CD4-positive, alpha-beta memory T cell (primary cell): Measurements from ENCODE around the gene RSRC2. TPM values are rescaled to one million over a fixed set of nuclear protein-coding genes. Genes with fewer than 3 reads are reported as not detected.

Experiments used
- CTCF ChIA-PET: fragments of 350-600 bp; sonication (Branson Sonifier 250); formaldehyde crosslinking; loops from one replicate; lab custom pipeline; 2021; ENCODE audit warnings: inconsistent platforms; ENCODE audit not compliant: partially characterized antibody; lab: Charles Lee
- POLR2A ChIA-PET: fragments of 350-600 bp; sonication (Branson Sonifier 250); formaldehyde crosslinking; loops from one replicate; lab custom pipeline; 2021; ENCODE audit not compliant: partially characterized antibody; lab: Charles Lee
- DNase-seq, 5 donors: peaks; one replicate each; pipeline versions ENCODE4 v3.0.0 to v3.0.0-alpha.2; 2020 to 2022; ENCODE audit warnings: mixed read lengths in 1 of 5
- H3K27ac ChIP-seq: one replicate; pipeline ENCODE4 v1.7.0; 2013; ENCODE audit warnings: low read depth, low read length
- H3K27me3 ChIP-seq: 2 replicates; pipeline ENCODE4 v1.7.0; 2013; ENCODE audit warnings: mild to moderate bottlenecking, low read length, moderate library complexity; ENCODE audit not compliant: insufficient read depth
- H3K36me3 ChIP-seq: 2 replicates; pipeline ENCODE4 v1.7.0; 2013; ENCODE audit warnings: mild to moderate bottlenecking, low read length, moderate library complexity; ENCODE audit not compliant: insufficient read depth
- H3K4me1 ChIP-seq: 2 replicates; pipeline ENCODE4 v1.7.0; 2013; ENCODE audit warnings: mild to moderate bottlenecking, low read length, moderate library complexity; ENCODE audit not compliant: insufficient read depth
- H3K4me3 ChIP-seq, 2 donors: one replicate each; pipeline ENCODE4 v1.7.0; 2013; ENCODE audit warnings: low read length in 2 of 2, mild to moderate bottlenecking in 1 of 2
- H3K9me3 ChIP-seq, 2 donors: one replicate each; pipeline ENCODE4 v1.7.0; 2013; ENCODE audit warnings: low read length in 2 of 2, control low read depth in 1 of 2; ENCODE audit not compliant: control insufficient read depth in 1 of 2
- H3K27ac Mint-ChIP-seq, 7 donors: one replicate each; pipeline ENCODE4 v1.8.0; 2020 to 2021; ENCODE audit warnings: mixed read lengths in 7 of 7, mild to moderate bottlenecking in 6 of 7, inconsistent platforms in 3 of 7, moderate library complexity in 3 of 7
- H3K27me3 Mint-ChIP-seq, 2 donors: one replicate each; pipeline ENCODE4 v1.8.0; 2020 to 2021; ENCODE audit warnings: mixed read lengths in 2 of 2
- H3K36me3 Mint-ChIP-seq, 2 donors: one replicate each; pipeline ENCODE4 v1.8.0; 2020 to 2021; ENCODE audit warnings: mixed read lengths in 2 of 2, inconsistent platforms in 1 of 2, mild to moderate bottlenecking in 1 of 2
- H3K4me1 Mint-ChIP-seq, 4 donors: one replicate each; pipeline ENCODE4 v1.8.0; 2020 to 2021; ENCODE audit warnings: mixed read lengths in 4 of 4, mild to moderate bottlenecking in 1 of 4
- H3K4me3 Mint-ChIP-seq, 8 donors: one replicate each; pipeline ENCODE4 v1.8.0; 2020 to 2021; ENCODE audit warnings: mixed read lengths in 8 of 8, mild to moderate bottlenecking in 7 of 8, moderate library complexity in 6 of 8, inconsistent platforms in 3 of 8
- H3K9me3 Mint-ChIP-seq, 8 donors: one replicate each; pipeline ENCODE4 v1.8.0; 2020 to 2021; ENCODE audit warnings: mixed read lengths in 8 of 8, mild to moderate bottlenecking in 5 of 8, inconsistent platforms in 3 of 8, moderate library complexity in 1 of 8
- intact Hi-C: fragments of 100-400 bp; cut with micrococcal nuclease; formaldehyde crosslinking; loops from one replicate; pipeline ENCODE4 v1.15.1; 2023
- polyA plus RNA-seq, 2 donors: library from polyadenylated mRNA; unstranded; fragments of 300-500 nt; fragmentation: Illumina TruSeq; gene quantifications; one replicate each; pipeline ENCODE4 v1.2.3, GENCODE V29; 2021
- total RNA-seq, 2 experiments: library from RNA; stranded (reverse); gene quantifications; one replicate each; pipeline ENCODE4 v1.2.3, GENCODE V29; 2021

The RSRC2 gene
- total and polyA plus RNA-seq, 4 experiments from 2014 or later: 16.1 to 141 (median 93.8) TPM

GRCh38 chr12:122457627-122458026, 69.1 kb downstream of the RSRC2 start:
- intact Hi-C loops: no loop called here
- no peak for DNase-seq
- ChIA-PET CTCF (no interaction called here), POLR2A (no interaction called here)
- H3K36me3 ChIP-seq: no peaks in the 10 kb centered on the region
- H3K4me1 Mint-ChIP-seq: peaks cover 17 to 36% (median 24%) of the 10 kb centered on the region in 4 donors
- H3K9me3 Mint-ChIP-seq: no peaks in the 10 kb centered on the region
- H3K27ac ChIP-seq: no peak overlapping the region
- peak overlapping the region in 6 of 7 donors; percentile 22 to 92 (median 63) for H3K27ac Mint-ChIP-seq
- H3K27me3 ChIP-seq: no peaks in the 10 kb centered on the region
- H3K4me1 ChIP-seq: peaks cover 25% of the 10 kb centered on the region
- no peaks in the 10 kb centered on the region for H3K9me3 ChIP-seq
- no peaks in the 10 kb centered on the region for H3K27me3 Mint-ChIP-seq
- no peak overlapping the region for H3K4me3 ChIP-seq
- no peak overlapping the region for H3K4me3 Mint-ChIP-seq
- no peaks in the 10 kb centered on the region for H3K36me3 Mint-ChIP-seq

- Mint-ChIP-seq H3K4me1 (peaks cover 21 to 44% (median 29%) of the 10 kb centered on the region in 4 donors), H3K4me3 (peak overlapping the region in 1 of 8 donors; percentile 20)
Measured at GRCh38 chr12:122454739-122455138, 72.0 kb downstream of the RSRC2 start.

GRCh38 chr12:122454250-122454721, 72.5 kb downstream of the RSRC2 start:
- Histone ChIP-seq H3K9me3 (no peaks in the 10 kb centered on the region), H3K4me3 (no peak overlapping the region), H3K27me3 (no peaks in the 10 kb centered on the region), H3K4me1 (peaks cover 31% of the 10 kb centered on the region), H3K36me3 (no peaks in the 10 kb centered on the region), H3K27ac (no peak overlapping the region)
- Mint-ChIP-seq H3K27me3 (no peaks in the 10 kb centered on the region), H3K9me3 (no peaks in the 10 kb centered on the region), H3K36me3 (no peaks in the 10 kb centered on the region), H3K4me1 (peaks cover 21 to 44% (median 29%) of the 10 kb centered on the region in 4 donors), H3K4me3 (peak overlapping the region in 7 of 8 donors; percentile 71 to 90 (median 73)), H3K27ac (peak overlapping the region; percentile 35 to 99 (median 96))
- CTCF ChIA-PET: interaction anchor here (0.8 to 3.0 kb wide), 5 partner anchors 17 to 55 kb away, joined by 3 to 20 read pairs (median 5); no protein-coding TSS in a partner anchor
- POLR2A ChIA-PET: interaction anchor here (0.7 to 2.6 kb wide), 5 partner anchors 17 to 73 kb away, joined by 4 to 9 read pairs (median 7); partner anchors contain the start of genes CLIP1, KNTC1, RSRC2 and ZCCHC8
- intact Hi-C loops: loop anchor here (5.0 kb wide), 1 partner anchor 42 kb away; no protein-coding TSS in a partner anchor
- peak in 1 of 5 donors; percentile 4 for DNase-seq

More at GRCh38 chr12:122454739-122455138, 72.0 kb downstream of the RSRC2 start:
- Histone ChIP-seq H3K4me3 (no peak overlapping the region), H3K9me3 (no peaks in the 10 kb centered on the region), H3K27ac (no peak overlapping the region), H3K4me1 (peaks cover 31% of the 10 kb centered on the region), H3K27me3 (no peaks in the 10 kb centered on the region), H3K36me3 (no peaks in the 10 kb centered on the region)
- Mint-ChIP-seq H3K36me3 (no peaks in the 10 kb centered on the region), H3K27ac (peak overlapping the region in 3 of 7 donors; percentile 23 to 72 (median 42)), H3K9me3 (no peaks in the 10 kb centered on the region), H3K27me3 (no peaks in the 10 kb centered on the region)
- intact Hi-C loops: loop anchor here (5.0 kb wide), 1 partner anchor 42 kb away; no protein-coding TSS in a partner anchor
- DNase-seq: no peak
- POLR2A ChIA-PET: interaction anchor here (1.1 to 2.6 kb wide), 2 partner anchors 16 to 72 kb away, joined by 9 read pairs; partner anchors contain the start of genes KNTC1 and RSRC2
- CTCF ChIA-PET: interaction anchor here (0.8 to 3.0 kb wide), 5 partner anchors 17 to 55 kb away, joined by 3 to 20 read pairs (median 5); no protein-coding TSS in a partner anchor

Other genes starting within 250 kb of the RSRC2 start
- gene CLIP1, start 104.3 kb downstream of the RSRC2 start, total RNA-seq: 10 to 100 TPM; 63.5 to 65.7 TPM
- gene CLIP1, start 104.3 kb downstream of the RSRC2 start, polyA plus RNA-seq: 10 to 100 TPM in 1 of 2 donors, 1 to 10 TPM in 1; 5.9 to 34.7 TPM
- 10 to 100 TPM; 52.0 to 59.9 TPM for gene ZCCHC8, start 26.0 kb downstream of the RSRC2 start, total RNA-seq
- gene ZCCHC8, start 26.0 kb downstream of the RSRC2 start, polyA plus RNA-seq: 10 to 100 TPM in 1 of 2 donors, 1 to 10 TPM in 1; 5.4 to 13.9 TPM
- gene KNTC1, start 313 bp upstream of the RSRC2 start, total RNA-seq: 10 to 100 TPM; 29.7 to 30.9 TPM
- 1 to 10 TPM; 3.3 to 3.7 TPM for gene KNTC1, start 313 bp upstream of the RSRC2 start, polyA plus RNA-seq
- not detected for gene HCAR2, start 176.4 kb upstream of the RSRC2 start, total RNA-seq
- not detected for gene HCAR2, start 176.4 kb upstream of the RSRC2 start, polyA plus RNA-seq
- not detected for gene HCAR3, start 189.9 kb upstream of the RSRC2 start, total RNA-seq
- gene HCAR3, start 189.9 kb upstream of the RSRC2 start, polyA plus RNA-seq: not detected
- gene HCAR1, start 203.9 kb upstream of the RSRC2 start, total RNA-seq: under 1 TPM; 0.09 to 0.19 TPM
- gene HCAR1, start 203.9 kb upstream of the RSRC2 start, polyA plus RNA-seq: not detected
- 10 to 100 TPM; 47.8 to 49.1 TPM for gene DENR, start 225.9 kb upstream of the RSRC2 start, total RNA-seq
- gene DENR, start 225.9 kb upstream of the RSRC2 start, polyA plus RNA-seq: 10 to 100 TPM; 63.6 to 93.4 TPM
- 1 to 10 TPM in 1 of 2 experiments, under 1 TPM in 1; 0.97 to 2.3 TPM for gene CCDC62, start 247.6 kb upstream of the RSRC2 start, total RNA-seq
- under 1 TPM in 1 of 2 donors, not detected in 1; 0.14 TPM for gene CCDC62, start 247.6 kb upstream of the RSRC2 start, polyA plus RNA-seq